ENCODE data around the gene CLEC2A. TPM values are rescaled to one million over a fixed set of nuclear protein-coding genes. Genes with fewer than 3 reads are reported as not detected.
"Not testable (repeated sequence)": the region's sequence is repeated elsewhere in the genome, so short reads cannot be mapped to it uniquely, and the experiment has no call there.

CLEC2A gene
- total RNA-seq, 1 donor from 2014 or later, result not detected

GRCh38 chr12:9880532-9881078, 51.6 kb downstream of the CLEC2A start:
- H3K9me3 Mint-ChIP-seq (ENCODE audit: low read depth), result peaks cover 3% of the 10 kb centered on the region
- no peaks in the 10 kb centered on the region for H3K27me3 Mint-ChIP-seq
- TF ChIP-seq CTCF (IDR thresholded peaks at IDR 0.05; ENCODE audit: unreplicated experiment), result no peak
- H3K4me1 Mint-ChIP-seq (ENCODE audit: low read depth), result peaks cover 3% of the 10 kb centered on the region
- no peak overlapping the region for H3K4me3 Mint-ChIP-seq (ENCODE audit: low read depth)
- no peak for DNase-seq (ENCODE audit: low spot score, unreplicated experiment)
- H3K27ac Mint-ChIP-seq, result no peak overlapping the region
- H3K36me3 Mint-ChIP-seq (ENCODE audit: insufficient read depth), result no peaks in the 10 kb centered on the region

- not testable (repeated sequence) for H3K4me1 Mint-ChIP-seq (ENCODE audit: low read depth); H3K27ac Mint-ChIP-seq; DNase-seq (ENCODE audit: low spot score, unreplicated experiment); H3K36me3 Mint-ChIP-seq (ENCODE audit: insufficient read depth); H3K9me3 Mint-ChIP-seq (ENCODE audit: low read depth); H3K4me3 Mint-ChIP-seq (ENCODE audit: low read depth); H3K27me3 Mint-ChIP-seq
These were observed 56.0 kb downstream of the CLEC2A start for GRCh38 chr12:9876120-9876519.

- Mint-ChIP-seq H3K36me3 (ENCODE audit: insufficient read depth) (no peaks in the 10 kb centered on the region), H3K4me3 (ENCODE audit: low read depth) (no peak overlapping the region), H3K4me1 (ENCODE audit: low read depth) (peaks cover 9% of the 10 kb centered on the region), H3K27me3 (peaks cover 6% of the 10 kb centered on the region), H3K27ac (no peak overlapping the region), H3K9me3 (ENCODE audit: low read depth) (peaks cover 9% of the 10 kb centered on the region)
- DNase-seq (ENCODE audit: low spot score, unreplicated experiment), result no peak
- TF ChIP-seq CTCF (IDR thresholded peaks at IDR 0.05; ENCODE audit: unreplicated experiment), result no peak
These were observed 59.4 kb downstream of the CLEC2A start for GRCh38 chr12:9872742-9873141.

GRCh38 chr12:9872162-9872561, 60.0 kb downstream of the CLEC2A start:
- DNase-seq (ENCODE audit: low spot score, unreplicated experiment), result no peak
- Mint-ChIP-seq H3K4me3 (ENCODE audit: low read depth) (no peak overlapping the region), H3K9me3 (ENCODE audit: low read depth) (peaks cover 9% of the 10 kb centered on the region), H3K27ac (no peak overlapping the region), H3K4me1 (ENCODE audit: low read depth) (peaks cover 9% of the 10 kb centered on the region), H3K27me3 (peaks cover 6% of the 10 kb centered on the region), H3K36me3 (ENCODE audit: insufficient read depth) (no peaks in the 10 kb centered on the region)
- TF ChIP-seq CTCF (IDR thresholded peaks at IDR 0.05; ENCODE audit: unreplicated experiment), result no peak

- TF ChIP-seq CTCF (IDR thresholded peaks at IDR 0.05; ENCODE audit: unreplicated experiment), result no peak
- no peak for DNase-seq (ENCODE audit: low spot score, unreplicated experiment)
- H3K4me3 Mint-ChIP-seq (ENCODE audit: low read depth), result no peak overlapping the region
- no peaks in the 10 kb centered on the region for H3K36me3 Mint-ChIP-seq (ENCODE audit: insufficient read depth)
- H3K27me3 Mint-ChIP-seq, result peaks cover 6% of the 10 kb centered on the region
- H3K27ac Mint-ChIP-seq, result no peak overlapping the region
- peaks cover 9% of the 10 kb centered on the region for H3K4me1 Mint-ChIP-seq (ENCODE audit: low read depth)
- peaks cover 4% of the 10 kb centered on the region for H3K9me3 Mint-ChIP-seq (ENCODE audit: low read depth)
These were observed 61.8 kb downstream of the CLEC2A start for GRCh38 chr12:9870286-9870866.

All from progenitor cell of endocrine pancreas (in vitro differentiated cells).